HepG2 (cell line): Measurements from ENCODE around the gene WDR26. TPM values are rescaled to one million over a fixed set of nuclear protein-coding genes. Genes with fewer than 3 reads are reported as not detected.

Experiments
- ATAC-seq: fragments of 200-7000 bp; cut with Tn5 transposase; 3 replicates; pipeline ENCODE4 v1.9.1; 2020; ENCODE audit warnings: mild to moderate bottlenecking, moderate library complexity
- BruUV-seq: library from RNA; stranded (reverse); fragments of 400-500 nt; replicated peaks from 2 replicates; lab custom pipeline; 2021; lab: Mats Ljungman, UMichigan
- CTCF ChIA-PET: fragments of 300-600 bp; formaldehyde crosslinking; extraction: SDS; loops from one replicate; lab custom pipeline; 2021; ENCODE audit warnings: low total read pairs, inconsistent platforms, low intra/inter-chr PET ratio; lab: Yijun Ruan, JAX
- POLR2A ChIA-PET: fragments of 350-600 bp; sonication (Branson Sonifier 250); formaldehyde crosslinking; loops from one replicate; lab custom pipeline; 2020; ENCODE audit warnings: antibody characterized with exemption, inconsistent platforms; lab: Yijun Ruan, JAX
- DNase-seq: peaks from one replicate; pipeline ENCODE4 v3.0.0-alpha.2; 2015; ENCODE audit warnings: low spot score
- FAIRE-seq: peaks from 3 replicates; lab custom pipeline; 2011; peaks lifted over from hg19 to GRCh38; lab: Jason Lieb, UNC
- H2AFZ ChIP-seq: one replicate; pipeline ENCODE4 v1.6.1; 2011; ENCODE audit warnings: low read length, inconsistent platforms
- H3K27ac ChIP-seq: fragments of 300-600 bp; 3 replicates; pipeline ENCODE4 v1.8.0; 2011; ENCODE audit warnings: mixed run types, mild to moderate bottlenecking, mixed read lengths, low read length, inconsistent platforms; ENCODE audit not compliant: insufficient read depth; ENCODE audit errors: extremely low read length
- H3K27me3 ChIP-seq, 2 experiments: fragments of 200-600 bp in 1 of 2; 2 replicates in 1 of 2; 3 replicates in 1 of 2; pipeline versions ENCODE4 v1.6.0 to v1.8.0; 2011; ENCODE audit warnings: low read length in 2 of 2, mild to moderate bottlenecking in 2 of 2, moderate library complexity in 2 of 2, inconsistent platforms in 1 of 2; ENCODE audit not compliant: insufficient read depth in 2 of 2, control insufficient read depth in 1 of 2
- H3K36me3 ChIP-seq, 2 experiments: fragments of 200-600 bp in 1 of 2; replicated peaks in 1 of 2; 2 replicates in 1 of 2; 3 replicates in 1 of 2; pipeline versions ENCODE4 v1.5.1 to v1.8.0; 2011; ENCODE audit warnings: low read length in 2 of 2, inconsistent platforms in 1 of 2; ENCODE audit not compliant: insufficient read depth in 2 of 2, control insufficient read depth in 1 of 2
- H3K4me1 ChIP-seq: 2 replicates; pipeline ENCODE4 v1.5.1; 2012; ENCODE audit warnings: low read length, inconsistent platforms; ENCODE audit not compliant: insufficient read depth
- H3K4me2 ChIP-seq: 2 replicates; pipeline ENCODE4 v1.6.0; 2011; ENCODE audit warnings: low read depth, low read length, inconsistent platforms
- H3K4me3 ChIP-seq, 3 experiments: fragments of 200-600 bp in 1 of 3; sonication (generic), shearing (Covaris generic) in 1 of 3; replicated peaks in 1 of 3; 2 replicates each; pipeline ENCODE4 v1.5.1; 2011 to 2016; ENCODE audit warnings: low read length in 3 of 3, inconsistent platforms in 2 of 3, low read depth in 2 of 3, mild to moderate bottlenecking in 2 of 3, control low read depth in 1 of 3, mixed read lengths in 1 of 3; ENCODE audit not compliant: insufficient read depth in 1 of 3
- H3K79me2 ChIP-seq: one replicate; pipeline ENCODE4 v1.6.1; 2011; ENCODE audit warnings: low read length, inconsistent platforms; ENCODE audit not compliant: insufficient read depth
- H3K9ac ChIP-seq: 2 replicates; pipeline ENCODE4 v1.6.0; 2011; ENCODE audit warnings: mild to moderate bottlenecking, low read depth, low read length, inconsistent platforms; ENCODE audit not compliant: insufficient read depth
- H3K9me3 ChIP-seq: 2 replicates; pipeline ENCODE4 v1.5.1; 2012; ENCODE audit warnings: mild to moderate bottlenecking, low read length
- H4K20me1 ChIP-seq: 2 replicates; pipeline ENCODE4 v1.6.0; 2011; ENCODE audit warnings: inconsistent platforms, mild to moderate bottlenecking, low read length, moderate library complexity; ENCODE audit not compliant: insufficient read depth
- BCL6 ChIP-seq: IDR thresholded peaks from 2 replicates; pipeline ENCODE4 v1.6.1; 2016; ENCODE audit warnings: missing genetic modification reagents, missing compliant biosample characterization
- HOXA7 ChIP-seq: sonication (generic); formaldehyde crosslinking; IDR thresholded peaks from 2 replicates; pipeline ENCODE4 v1.8.1; 2022; ENCODE audit warnings: mild to moderate bottlenecking, missing genetic modification reagents, moderate library complexity
- MEIS2 ChIP-seq: sonication (generic); formaldehyde crosslinking; IDR thresholded peaks from 2 replicates; pipeline ENCODE4 v1.9.0; 2021; ENCODE audit warnings: mild to moderate bottlenecking, missing genetic modification reagents
- NFE2L2 ChIP-seq: fragments of 150-350 bp; IDR thresholded peaks from 2 replicates; pipeline ENCODE4 v1.6.1; 2014; ENCODE audit warnings: low read length
- REL ChIP-seq: sonication (generic); formaldehyde crosslinking; conservative IDR thresholded peaks from 2 replicates; pipeline ENCODE4 v1.8.0; 2022; ENCODE audit warnings: mild to moderate bottlenecking, missing genetic modification reagents, moderate library complexity
- ZBTB1 ChIP-seq: sonication (generic); formaldehyde crosslinking; IDR thresholded peaks from 2 replicates; pipeline ENCODE4 v1.4.0; 2020; ENCODE audit warnings: missing genetic modification reagents, borderline replicate concordance
- ZNF235 ChIP-seq: sonication (generic); formaldehyde crosslinking; IDR thresholded peaks from 2 replicates; pipeline ENCODE4 v1.8.1; 2023; ENCODE audit warnings: mild to moderate bottlenecking, missing genetic modification reagents, borderline replicate concordance
- ZNF34 ChIP-seq: sonication (generic); formaldehyde crosslinking; IDR thresholded peaks from 2 replicates; pipeline ENCODE4 v1.4.0; 2020; ENCODE audit warnings: mild to moderate bottlenecking, missing genetic modification reagents, borderline replicate concordance
- ZNF569 ChIP-seq: sonication (generic); formaldehyde crosslinking; IDR thresholded peaks from 2 replicates; pipeline ENCODE4 v1.5.0; 2020; ENCODE audit warnings: mild to moderate bottlenecking, missing genetic modification reagents, moderate library complexity, borderline replicate concordance
- WGBS: methylation state at CpG from one replicate; pipeline ENCODE4 v1.1.6; 2017; ENCODE audit warnings: low lambda C conversion rate; 5-methylcytosine and 5-hydroxymethylcytosine counted together
- in situ Hi-C: cut with HindIII; loops from 2 replicates; pipeline ENCODE4 v1.10.0; 2017; ENCODE audit warnings: low pct_unique_long_range_greater_than_20kb; ENCODE audit not compliant: extremely low pct_ligation_motif_present
- intact Hi-C: fragments of 100-400 bp; cut with micrococcal nuclease; formaldehyde crosslinking; loops from one replicate; pipeline ENCODE4 v1.10.0; 2022; ENCODE audit not compliant: unreplicated experiment
- polyA plus RNA-seq, 8 experiments: library from polyadenylated mRNA; depleted of rRNA in 3 of 8; stranded (reverse) in 7 of 8; unstranded in 1 of 8; fragments of >200 nt; fragmentation: Illumina TruSeq in 4 of 8; extraction: Trizol in 4 of 8; gene quantifications; 2 replicates each; pipeline versions ENCODE4 v1.2.1 to v1.2.3, GENCODE V29; 2011 to 2016; ENCODE audit warnings: low read depth in 4 of 8, missing spikeins in 1 of 8, mixed read lengths in 1 of 8; ENCODE audit not compliant: insufficient read depth in 1 of 8
- total RNA-seq, 5 experiments: library from RNA; depleted of rRNA; stranded (reverse); fragments of >200 nt; fragmentation: Illumina TruSeq; extraction: Trizol; gene quantifications; 2 replicates each; pipeline ENCODE4 v1.2.3, GENCODE V29; 2016; ENCODE audit warnings: low read depth in 1 of 5
- TF ChIP-seq, protein P1 (sequence below): sonication (generic); formaldehyde crosslinking; IDR thresholded peaks from 2 replicates; pipeline ENCODE4 v1.8.1; 2023; ENCODE audit warnings: mild to moderate bottlenecking, missing genetic modification reagents

Gene WDR26
- total and polyA plus RNA-seq, 2 of the 13 experiments (the other 11 are each of a cell fraction or from before 2014, with no cell fraction given) = 13.2 to 23.7 TPM

DNA sequence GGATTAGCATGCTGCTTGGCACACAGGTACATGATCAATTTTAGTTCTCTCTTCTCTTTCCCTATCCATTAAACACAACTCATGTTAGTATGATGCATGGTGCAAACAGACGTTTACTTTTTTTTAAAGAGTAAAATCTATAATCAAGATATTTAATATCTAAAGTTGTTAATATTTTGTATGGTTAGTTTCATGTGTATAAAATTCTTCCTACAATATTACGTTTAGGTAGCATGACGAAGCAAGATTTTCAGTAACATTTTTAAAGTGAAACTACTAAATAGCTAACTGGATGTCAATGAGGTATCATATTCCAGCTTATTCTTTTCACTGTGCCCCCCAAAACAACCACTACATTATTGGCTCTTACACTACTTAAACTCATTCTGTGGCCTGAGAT is 41.3 kb downstream of the WDR26 start (continued):
- no peak for TF ChIP-seq NFE2L2

DNA sequence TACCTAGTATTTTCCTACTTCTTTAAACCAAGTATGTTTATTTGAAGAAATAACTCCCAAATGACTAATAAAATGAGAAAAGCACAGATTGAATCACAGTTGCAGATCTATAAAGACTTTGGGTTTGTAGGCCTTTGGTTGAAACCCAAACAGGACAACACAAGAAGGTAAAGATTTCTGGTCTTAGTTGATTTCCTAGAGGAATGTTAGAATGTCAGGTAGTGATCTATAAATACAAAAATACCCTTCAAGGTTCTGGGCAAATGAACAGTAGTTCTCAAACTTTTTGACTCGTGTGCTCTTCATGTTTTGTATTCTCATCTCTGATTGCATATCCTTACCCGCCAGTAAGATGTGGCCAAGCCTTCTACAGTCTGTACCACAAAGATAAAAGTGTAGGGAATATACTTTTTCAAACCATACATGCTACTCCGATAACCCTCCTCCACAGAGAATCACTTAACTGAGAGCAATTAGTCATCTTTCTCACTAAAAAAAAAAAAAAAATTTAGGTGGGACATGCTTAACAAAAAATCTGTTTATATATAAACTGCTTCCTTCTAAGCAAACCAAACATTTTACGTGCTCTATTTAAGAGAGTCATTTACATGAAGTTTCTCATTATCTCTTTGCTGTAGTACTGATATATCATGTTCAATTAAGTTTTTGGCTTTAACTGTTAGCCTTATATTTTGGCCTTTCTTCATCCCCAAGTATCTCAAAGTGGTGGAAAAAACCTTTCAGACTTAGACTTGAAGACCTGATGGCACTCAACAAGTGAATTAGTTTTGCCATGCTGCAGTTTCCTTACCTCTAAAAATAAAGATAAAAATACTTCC is 42.0 kb downstream of the WDR26 start:
- Histone ChIP-seq H3K27me3 (no peaks in the 10 kb centered on the region), H3K9me3 (no peaks in the 10 kb centered on the region), H3K4me3 (no peak overlapping the region), H2AFZ (no peak overlapping the region), H4K20me1 (no peaks in the 10 kb centered on the region), H3K4me2 (no peak overlapping the region), H3K4me1 (no peaks in the 10 kb centered on the region), H3K36me3 (peaks cover 16 to 81% of the 10 kb centered on the region in 2 experiments), H3K9ac (no peak overlapping the region), H3K27ac (no peak overlapping the region), H3K79me2 (no peaks in the 10 kb centered on the region)
- ATAC-seq (no peak), DNase-seq (no peak), FAIRE-seq (no peak)
- BruUV-seq = no TSS peak
- POLR2A ChIA-PET = no interaction called here
- 95% methylated on average over 4 of the region's 4 CpGs for WGBS
- TF ChIP-seq, protein P1, sequence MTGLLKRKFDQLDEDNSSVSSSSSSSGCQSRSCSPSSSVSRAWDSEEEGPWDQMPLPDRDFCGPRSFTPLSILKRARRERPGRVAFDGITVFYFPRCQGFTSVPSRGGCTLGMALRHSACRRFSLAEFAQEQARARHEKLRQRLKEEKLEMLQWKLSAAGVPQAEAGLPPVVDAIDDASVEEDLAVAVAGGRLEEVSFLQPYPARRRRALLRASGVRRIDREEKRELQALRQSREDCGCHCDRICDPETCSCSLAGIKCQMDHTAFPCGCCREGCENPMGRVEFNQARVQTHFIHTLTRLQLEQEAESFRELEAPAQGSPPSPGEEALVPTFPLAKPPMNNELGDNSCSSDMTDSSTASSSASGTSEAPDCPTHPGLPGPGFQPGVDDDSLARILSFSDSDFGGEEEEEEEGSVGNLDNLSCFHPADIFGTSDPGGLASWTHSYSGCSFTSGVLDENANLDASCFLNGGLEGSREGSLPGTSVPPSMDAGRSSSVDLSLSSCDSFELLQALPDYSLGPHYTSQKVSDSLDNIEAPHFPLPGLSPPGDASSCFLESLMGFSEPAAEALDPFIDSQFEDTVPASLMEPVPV (CRISPR knock-in tag) = no peak
- no peak for TF ChIP-seq ZBTB1 (CRISPR knock-in tag)
- TF ChIP-seq ZNF34 (CRISPR knock-in tag) = no peak
- no peak for TF ChIP-seq ZNF235 (CRISPR knock-in tag)
- no peak for TF ChIP-seq REL (CRISPR knock-in tag)
- TF ChIP-seq HOXA7 (CRISPR knock-in tag) = no peak
- TF ChIP-seq BCL6 = no peak
- TF ChIP-seq MEIS2 = no peak
- TF ChIP-seq ZNF569 (CRISPR knock-in tag) = no peak
- intact Hi-C loops (loop anchor here (10.0 kb wide), 1 partner anchor 62 kb away; no protein-coding TSS in a partner anchor), in situ Hi-C loops (no loop called here)
- CTCF ChIA-PET = no interaction called here
